ENCODE measurements around the gene DCLK3. TPM values are rescaled to one million over a fixed set of nuclear protein-coding genes. Genes with fewer than 3 reads are reported as not detected.

The DCLK3 gene
- total RNA-seq, 1 experiment from 2014 or later = 1.4 TPM

DNA sequence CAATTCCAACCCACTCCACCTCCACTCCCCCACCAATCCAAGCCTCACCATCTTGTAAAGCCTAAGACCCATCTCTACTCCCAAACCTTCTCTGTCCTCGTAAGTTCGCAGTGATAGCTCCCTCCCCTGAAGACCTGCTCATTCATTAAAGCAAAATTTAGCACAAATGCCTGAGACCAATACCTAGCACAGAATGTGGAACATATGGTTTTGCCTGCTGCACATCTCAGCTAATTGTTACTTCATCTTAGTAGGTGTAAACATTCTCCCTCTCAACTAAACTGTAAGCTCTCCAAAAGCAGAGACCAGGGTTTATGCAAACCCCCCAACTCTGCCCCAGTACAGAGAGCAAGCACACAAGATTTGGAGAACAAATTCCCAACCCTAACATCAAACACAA lies 20.5 kb downstream of the DCLK3 start:
- Histone ChIP-seq H3K4me1 (ENCODE audit: insufficient read depth, low read length) (no peaks in the 10 kb centered on the region), H3K27me3 (ENCODE audit: insufficient read depth, low read length) (no peaks in the 10 kb centered on the region), H2AFZ (ENCODE audit: low read length) (no peak overlapping the region), H3K23me2 (ENCODE audit: insufficient read length, low read depth, low read length, poor library complexity, severe bottlenecking) (no peaks in the 10 kb centered on the region), H4K91ac (ENCODE audit: insufficient read length, low read depth, low read length) (no peak overlapping the region), H2BK12ac (ENCODE audit: insufficient read length, low read depth, low read length) (no peak overlapping the region), H2BK120ac (ENCODE audit: low read depth, low read length, poor library complexity, severe bottlenecking) (no peak overlapping the region), H3K23ac (ENCODE audit: insufficient read length, low read depth, low read length) (no peak overlapping the region), H3K9me3 (ENCODE audit: control insufficient read depth, low read depth, low read length) (no peaks in the 10 kb centered on the region), H2BK15ac (ENCODE audit: low read depth, low read length) (no peak overlapping the region), H3K4ac (ENCODE audit: low read depth, low read length) (no peak overlapping the region), H3K56ac (ENCODE audit: insufficient read length, low read depth, low read length) (no peak overlapping the region), H2BK5ac (ENCODE audit: insufficient read length, low read length) (no peak overlapping the region), H3K4me2 (ENCODE audit: insufficient read depth, insufficient read length, low read length) (no peak overlapping the region), H4K20me1 (ENCODE audit: control insufficient read depth, insufficient read depth, insufficient read length) (no peaks in the 10 kb centered on the region), H3K27ac (ENCODE audit: insufficient read length, low read depth, low read length) (no peak overlapping the region), H4K5ac (ENCODE audit: insufficient read length, low read depth, low read length) (no peak overlapping the region), H2BK20ac (ENCODE audit: low read depth, low read length, poor library complexity, severe bottlenecking) (no peak overlapping the region), H3K18ac (ENCODE audit: insufficient read length, low read depth, low read length) (no peak overlapping the region), H3K9ac (ENCODE audit: extremely low read depth, insufficient read length, low read length) (no peak overlapping the region), H2AK5ac (ENCODE audit: insufficient read length, low read length) (no peak overlapping the region), H3K79me1 (ENCODE audit: insufficient read depth, low read depth, low read length, poor library complexity, severe bottlenecking) (no peaks in the 10 kb centered on the region), H3K14ac (ENCODE audit: insufficient read depth, low read length) (no peak overlapping the region), H4K8ac (replicated peaks; ENCODE audit: insufficient read length, low read depth, low read length) (no peak overlapping the region), H3T11ph (ENCODE audit: low read length) (no peak overlapping the region), H3K79me2 (ENCODE audit: insufficient read depth, low read length) (no peaks in the 10 kb centered on the region)
- no peak for DNase-seq
- no peak overlapping the region for H3K4me3 Mint-ChIP-seq
- no peak overlapping the region; a peak in 1 of 7 replicates for H3K27ac Mint-ChIP-seq
- H3K36me3 Mint-ChIP-seq (ENCODE audit: insufficient read depth in 1 of 3, low read depth in 3 of 3) = no peaks in the 10 kb centered on the region; a peak in 1 of 7 replicates
- peaks cover 2 to 3% of the 10 kb centered on the region in 2 experiments for H3K4me1 Mint-ChIP-seq
- TF ChIP-seq, protein P1, sequence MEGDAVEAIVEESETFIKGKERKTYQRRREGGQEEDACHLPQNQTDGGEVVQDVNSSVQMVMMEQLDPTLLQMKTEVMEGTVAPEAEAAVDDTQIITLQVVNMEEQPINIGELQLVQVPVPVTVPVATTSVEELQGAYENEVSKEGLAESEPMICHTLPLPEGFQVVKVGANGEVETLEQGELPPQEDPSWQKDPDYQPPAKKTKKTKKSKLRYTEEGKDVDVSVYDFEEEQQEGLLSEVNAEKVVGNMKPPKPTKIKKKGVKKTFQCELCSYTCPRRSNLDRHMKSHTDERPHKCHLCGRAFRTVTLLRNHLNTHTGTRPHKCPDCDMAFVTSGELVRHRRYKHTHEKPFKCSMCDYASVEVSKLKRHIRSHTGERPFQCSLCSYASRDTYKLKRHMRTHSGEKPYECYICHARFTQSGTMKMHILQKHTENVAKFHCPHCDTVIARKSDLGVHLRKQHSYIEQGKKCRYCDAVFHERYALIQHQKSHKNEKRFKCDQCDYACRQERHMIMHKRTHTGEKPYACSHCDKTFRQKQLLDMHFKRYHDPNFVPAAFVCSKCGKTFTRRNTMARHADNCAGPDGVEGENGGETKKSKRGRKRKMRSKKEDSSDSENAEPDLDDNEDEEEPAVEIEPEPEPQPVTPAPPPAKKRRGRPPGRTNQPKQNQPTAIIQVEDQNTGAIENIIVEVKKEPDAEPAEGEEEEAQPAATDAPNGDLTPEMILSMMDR (conservative IDR thresholded peaks at IDR 0.05) = no peak
- WGBS (ENCODE audit: extremely low coverage, insufficient read length, low lambda C conversion rate) = no CpG with 5 or more reads among the region's 2 CpGs
- peaks cover 0 to 3% of the 10 kb centered on the region in 2 experiments; a peak in 2 of 5 replicates for H3K9me3 Mint-ChIP-seq
- no peaks in the 10 kb centered on the region for H3K27me3 Mint-ChIP-seq (ENCODE audit: low read depth)

Measured in H9 (cell line).